DMS79 (cell line): ENCODE data around the gene ARGLU1.

Experiments
- DNase-seq: peaks from one replicate; lab custom pipeline; 2025; lab: John Stamatoyannopoulos, UW

Gene ARGLU1

DNA sequence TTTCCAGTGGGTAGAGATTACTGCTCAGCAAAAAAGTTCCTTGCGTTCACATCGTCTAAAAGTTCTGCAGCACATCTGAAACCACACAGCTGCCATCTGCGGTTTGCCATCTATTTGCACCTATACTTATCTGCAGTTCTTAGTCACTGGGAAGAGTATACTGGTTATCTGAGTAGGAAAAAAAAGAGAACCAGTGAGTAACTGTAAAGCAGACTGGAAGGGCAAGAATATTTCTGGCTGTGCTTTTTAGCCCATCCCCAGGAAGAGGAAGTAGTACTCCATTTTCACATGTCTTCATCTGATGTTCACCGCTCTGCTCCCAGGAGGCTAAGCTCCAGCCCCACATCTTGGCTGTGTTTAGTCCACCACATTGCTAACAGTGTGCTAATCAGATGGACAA lies 68.0 kb downstream of the ARGLU1 start:
- no peak for DNase-seq

DNA sequence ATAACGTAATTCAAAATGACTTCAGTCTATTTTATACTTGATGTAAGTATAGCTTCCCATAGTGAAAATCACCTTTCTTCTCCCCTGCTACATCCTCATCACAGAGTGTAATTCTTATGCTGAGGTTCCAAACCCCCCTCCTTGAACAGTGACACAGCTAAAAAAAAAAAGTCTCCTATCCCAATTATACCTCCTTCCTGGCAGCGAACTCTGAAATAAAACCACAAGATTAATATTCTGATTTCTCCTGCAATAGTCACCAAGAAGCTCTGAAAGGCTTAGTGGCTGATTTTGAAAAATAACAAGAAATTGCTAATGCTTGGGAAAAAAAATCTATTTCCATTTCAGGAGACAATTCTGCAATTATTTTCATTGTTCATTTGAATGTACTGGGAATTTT lies 68.8 kb downstream of the ARGLU1 start:
- DNase-seq = no peak

DNA sequence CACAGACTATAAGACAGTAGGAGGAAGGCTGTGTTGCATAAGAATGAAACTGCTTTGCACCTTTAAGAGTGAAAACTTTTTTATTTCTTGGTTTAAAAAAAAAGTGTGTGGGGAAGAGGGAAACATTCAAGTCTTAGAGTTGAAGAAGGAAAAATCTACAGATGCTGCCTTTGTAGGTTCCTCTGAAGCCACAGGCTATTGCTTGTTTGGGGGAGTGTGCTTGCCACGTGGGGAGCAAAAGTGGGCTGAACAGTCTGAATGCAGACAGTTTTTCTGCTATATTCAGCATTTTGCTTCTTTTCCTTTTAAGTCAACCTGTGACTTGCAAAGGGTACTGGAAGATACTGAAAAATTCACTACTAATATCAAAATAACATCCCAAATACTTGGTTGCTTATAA lies 69.4 kb downstream of the ARGLU1 start:
- DNase-seq = no peak

DNA sequence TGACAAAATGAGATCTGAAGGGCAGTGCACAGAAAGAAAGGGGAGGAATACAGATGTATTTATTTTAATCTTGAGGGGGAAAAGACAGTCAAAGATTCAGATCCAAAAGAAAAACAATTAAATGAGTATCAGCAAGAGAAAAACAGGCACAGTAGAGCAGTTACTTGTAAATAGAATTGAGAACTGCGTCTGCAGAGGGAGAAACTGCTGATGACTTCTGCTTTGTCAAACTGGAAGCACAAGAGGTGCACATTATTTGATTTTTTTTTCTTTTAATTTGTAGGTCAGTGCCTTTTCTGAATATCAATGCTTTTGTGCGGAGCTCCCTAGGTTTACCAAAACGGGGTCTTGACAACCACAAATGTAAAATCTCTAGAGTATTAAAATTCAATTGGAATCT lies 69.8 kb downstream of the ARGLU1 start:
- DNase-seq = no peak

DNA sequence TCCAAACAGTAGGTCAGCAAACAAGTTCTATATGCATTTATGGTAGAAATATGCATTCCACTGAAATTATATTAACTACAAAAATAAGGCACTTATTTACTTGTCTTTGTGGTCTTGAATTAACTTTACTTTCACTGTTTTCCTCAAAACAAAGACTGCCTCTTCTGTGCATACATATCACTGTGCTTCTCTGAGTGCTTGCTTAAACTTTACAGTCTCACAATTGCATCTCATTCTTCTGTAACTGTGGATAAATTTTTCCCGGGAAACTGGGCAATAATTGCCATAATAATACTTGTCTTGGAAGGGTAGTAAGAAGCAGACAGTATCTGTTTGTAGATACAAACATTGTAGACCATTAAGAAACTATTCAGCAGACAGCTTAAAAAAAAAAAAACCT lies 70.9 kb downstream of the ARGLU1 start:
- DNase-seq = no peak

DNA sequence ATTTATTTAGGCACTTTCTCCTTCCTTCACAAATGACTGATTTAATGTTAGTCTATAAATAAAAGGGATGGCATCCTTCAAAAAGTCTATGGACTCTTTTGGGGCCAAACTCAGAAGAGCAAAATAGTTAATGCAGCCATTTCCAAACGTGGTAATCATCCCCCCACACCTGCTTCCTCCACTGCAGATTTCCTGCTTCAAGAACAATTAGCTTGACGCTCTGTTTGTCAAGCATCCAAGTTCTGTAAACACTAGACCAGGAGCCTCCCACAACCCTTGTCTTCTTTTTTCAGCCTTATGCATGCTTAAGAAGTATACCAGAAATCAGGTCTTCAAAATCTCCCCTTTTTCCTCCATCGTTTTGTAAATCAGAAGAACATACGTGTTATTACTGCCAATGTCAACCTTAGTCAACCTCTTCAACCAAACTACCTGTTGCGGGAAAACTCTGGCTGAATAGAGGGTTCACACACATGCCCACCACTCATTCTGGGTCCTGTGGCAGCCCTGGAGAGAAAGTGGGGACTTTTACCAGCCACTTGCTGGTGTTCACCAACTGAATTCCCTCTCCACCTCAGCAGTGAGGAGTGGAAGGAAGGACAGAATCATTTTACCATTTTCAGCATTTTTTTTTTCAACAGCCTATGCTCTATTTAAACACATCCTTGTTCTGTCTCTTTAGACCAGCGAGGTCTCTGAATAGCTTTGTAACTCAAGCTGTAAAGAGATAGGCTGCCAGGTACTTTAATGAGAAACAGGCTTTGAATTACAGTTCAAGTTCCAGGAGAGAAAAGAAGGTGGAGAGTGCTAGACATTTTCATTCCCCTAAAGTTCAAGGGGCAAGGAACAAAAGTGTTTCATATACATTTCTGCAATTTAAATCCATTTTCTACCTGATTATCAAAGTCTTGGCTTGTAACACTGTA lies 71.6 kb downstream of the ARGLU1 start:
- no peak for DNase-seq

DNA sequence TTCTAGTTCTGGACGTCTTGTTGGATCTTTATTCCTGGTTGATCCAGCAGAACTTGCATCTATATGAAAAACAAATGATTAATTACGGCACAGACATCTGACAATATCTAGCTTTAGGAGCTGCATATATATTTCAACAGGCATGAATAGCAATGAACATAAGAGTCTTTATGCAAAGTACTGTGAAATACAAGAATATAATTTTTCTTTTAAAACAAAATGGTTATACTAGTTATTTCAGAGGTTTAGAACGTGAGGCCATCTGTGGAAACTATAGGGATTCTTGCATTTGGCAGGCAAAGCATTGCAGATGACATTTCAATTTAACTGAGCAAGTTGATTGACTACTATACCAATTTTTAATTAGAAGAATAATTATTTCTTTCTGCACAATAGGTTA lies 73.0 kb downstream of the ARGLU1 start:
- DNase-seq = no peak

DNA sequence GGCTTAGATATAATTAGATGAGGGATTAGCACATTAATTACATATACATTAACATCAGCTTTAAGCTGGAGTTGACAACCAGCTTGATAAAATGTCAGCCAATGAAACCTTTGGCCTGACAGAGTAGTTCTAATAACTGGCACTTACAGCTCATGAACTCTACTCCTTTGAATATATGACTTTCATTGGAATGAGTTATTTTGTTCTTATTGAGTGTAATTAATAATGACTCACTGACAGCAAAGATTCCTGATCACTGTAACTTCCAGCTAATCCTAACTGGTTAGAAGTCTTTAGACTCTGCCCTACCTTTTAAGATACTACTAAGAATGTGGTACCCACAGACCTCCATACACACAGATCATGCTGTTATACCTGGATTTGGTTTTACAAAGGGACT lies 73.4 kb downstream of the ARGLU1 start:
- no peak for DNase-seq

DNA sequence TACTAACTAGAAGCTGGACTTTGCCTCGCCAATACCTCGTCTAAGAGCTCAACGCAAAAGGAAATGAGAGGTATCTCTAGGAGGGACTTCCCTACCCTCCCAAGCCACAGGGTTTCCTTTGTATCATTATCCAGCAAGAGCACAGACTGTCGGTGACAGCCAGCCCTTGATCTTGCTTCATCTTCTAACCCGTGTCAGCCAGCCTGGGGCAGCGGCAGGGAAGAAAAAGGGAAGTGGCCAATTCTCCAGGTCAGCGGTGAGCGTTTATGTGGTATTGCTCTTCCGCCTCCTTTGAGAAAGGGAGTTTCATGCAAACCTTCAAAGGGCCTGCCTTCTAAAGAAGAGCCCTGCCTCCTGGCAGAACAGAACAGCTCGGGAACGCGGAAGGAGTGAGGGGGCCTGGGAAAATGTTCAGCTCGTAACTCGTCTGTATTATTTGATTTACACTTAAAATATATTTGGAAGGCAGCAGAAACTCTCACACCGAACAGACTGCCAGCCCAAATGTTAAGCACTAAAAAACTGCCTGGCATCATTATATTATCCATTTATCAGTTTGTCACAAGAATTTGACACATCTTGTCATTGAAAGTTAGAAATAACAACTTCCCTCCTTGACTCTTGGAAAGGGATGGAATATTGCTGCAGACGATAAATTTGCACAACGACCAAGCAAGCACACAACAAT lies 74.3 kb downstream of the ARGLU1 start:
- no peak for DNase-seq

DNA sequence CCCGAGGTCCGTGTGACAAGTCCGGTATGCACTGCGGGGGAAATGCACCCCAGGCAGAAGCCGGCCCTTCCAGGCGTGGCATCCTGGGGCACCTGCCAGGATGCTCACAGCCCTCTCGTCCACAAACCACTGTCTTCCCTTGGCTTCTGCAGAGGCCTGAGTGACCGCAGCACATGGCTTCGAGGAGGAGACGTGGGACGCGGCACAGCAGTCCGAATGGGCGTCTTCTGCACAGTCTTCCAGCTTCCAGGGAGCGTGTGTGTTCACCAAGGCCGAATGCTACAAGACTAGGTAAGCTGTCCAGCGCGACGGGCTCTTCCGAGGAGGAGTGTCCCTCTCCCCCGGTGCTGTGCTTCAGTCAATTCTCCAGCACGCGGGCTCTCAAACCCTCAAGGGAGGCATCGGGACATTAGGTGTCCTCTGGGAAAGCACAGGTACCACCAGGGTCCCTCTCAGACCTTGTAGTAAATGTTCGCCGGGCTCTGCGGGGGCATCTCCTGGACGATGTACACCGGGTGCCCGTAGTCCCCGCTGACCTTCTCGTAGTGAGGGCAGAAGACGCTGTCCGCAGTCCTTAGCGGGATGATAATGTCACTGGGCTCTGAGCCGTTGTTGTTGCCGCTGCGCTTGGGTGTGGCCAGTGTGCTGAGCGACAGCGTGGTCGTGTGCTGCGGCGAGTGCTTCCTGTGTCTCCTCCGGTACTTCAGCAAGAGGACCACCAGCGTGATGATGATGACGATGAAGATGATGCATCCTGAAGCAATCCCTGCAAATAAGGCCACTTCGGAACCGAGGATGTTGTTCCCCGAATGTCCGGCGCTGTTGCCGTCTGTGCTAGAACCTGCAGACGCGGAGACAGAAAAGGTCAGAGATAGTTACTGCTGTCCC lies 75.1 kb downstream of the ARGLU1 start:
- no peak for DNase-seq

DNA sequence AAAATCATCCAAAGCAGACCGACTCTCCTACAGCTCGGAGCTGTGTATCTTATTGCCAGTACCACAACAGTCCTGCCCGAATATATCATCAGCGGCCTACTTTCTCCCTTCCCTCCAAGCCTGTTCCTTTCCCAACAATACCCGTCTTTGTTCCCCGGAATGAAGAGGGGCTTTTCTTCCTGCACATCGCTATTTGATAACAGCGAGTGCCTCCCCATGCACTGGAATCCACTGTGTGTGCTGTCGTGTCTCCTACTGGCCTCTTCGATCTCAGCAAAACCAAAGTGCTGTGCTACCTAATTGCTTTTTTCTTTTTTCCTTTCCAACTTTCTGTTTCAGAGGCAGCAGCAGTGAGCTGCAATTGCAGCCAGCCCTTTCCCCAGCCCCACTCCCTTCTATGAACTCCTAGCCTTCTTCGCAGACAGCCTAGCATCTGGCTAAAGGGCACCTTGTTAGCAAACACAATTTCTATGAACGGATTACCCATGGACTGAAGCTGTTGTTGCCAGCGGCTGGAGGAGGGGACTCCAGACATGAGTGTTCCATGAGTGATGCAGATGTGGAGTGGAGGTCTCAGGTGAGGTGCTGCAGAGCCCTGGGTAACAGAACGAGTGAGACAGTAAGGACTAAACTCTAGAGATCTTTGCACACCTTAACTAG lies 75.9 kb downstream of the ARGLU1 start:
- no peak for DNase-seq
